ELF-1 (cell line): ENCODE measurements around the gene SMCO3.

ENCODE experiments used
- DNase-seq: peaks from one replicate; pipeline ENCODE4 v3.0.0-alpha.2; 2016; ENCODE audit warnings: low read depth, low spot score

The SMCO3 gene

DNA sequence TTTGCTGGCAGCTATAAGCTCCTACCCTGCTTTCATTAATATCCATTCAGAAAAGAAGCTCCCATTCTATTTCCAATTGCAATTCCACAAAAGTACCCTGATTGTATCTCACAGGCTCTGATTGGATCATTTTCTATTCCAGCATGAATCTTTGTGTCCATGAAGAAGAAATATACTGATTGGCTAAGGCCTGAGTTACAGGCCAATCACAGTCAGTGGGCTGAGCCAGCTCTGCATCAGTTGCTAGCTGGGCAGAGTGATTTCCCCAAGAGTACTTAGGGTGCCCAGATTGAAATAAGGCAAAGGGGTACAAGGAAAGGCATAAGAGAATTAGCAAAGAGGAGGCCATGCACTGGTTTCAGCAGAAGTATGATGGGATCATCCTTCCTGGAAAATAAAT lies 14.9 kb upstream of the SMCO3 start:
- DNase-seq, result no peak

DNA sequence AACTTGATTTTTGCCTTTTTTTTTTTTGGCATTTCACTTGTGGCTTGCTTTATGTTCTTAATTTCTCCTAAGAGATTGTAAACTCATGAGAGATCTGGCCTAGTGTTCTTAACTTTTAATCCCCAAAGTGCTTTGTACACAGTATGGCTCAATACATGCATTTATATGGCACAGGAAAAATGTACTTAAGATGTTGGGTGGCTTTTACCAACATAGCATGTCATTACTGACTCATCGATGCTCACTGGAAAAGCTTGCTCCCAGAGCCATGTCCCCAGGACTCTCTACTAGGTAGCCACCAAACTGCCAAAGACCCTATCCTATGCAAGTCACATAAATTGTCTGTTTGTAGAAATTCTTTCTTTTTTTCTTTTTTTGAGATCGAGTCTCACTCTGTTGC lies 13.1 kb upstream of the SMCO3 start:
- no peak for DNase-seq

DNA sequence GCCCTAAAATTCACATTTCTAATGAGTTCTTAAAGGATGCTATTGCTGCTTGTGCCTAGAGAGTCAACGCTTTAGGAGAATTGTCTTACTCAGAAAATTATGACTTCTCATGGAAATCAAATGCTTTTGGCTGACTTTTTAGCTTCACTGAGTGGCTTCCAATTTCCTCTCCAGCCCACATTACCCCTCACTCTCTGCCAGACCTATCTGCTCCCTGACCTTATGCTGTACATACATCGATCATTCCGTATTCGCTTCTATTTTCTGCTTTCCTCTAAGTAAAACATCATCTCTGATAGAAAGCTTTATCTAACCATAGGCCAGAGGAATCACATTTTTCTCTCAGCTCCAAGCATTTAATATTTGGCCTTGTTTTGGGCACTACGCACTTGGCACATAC lies 12.5 kb upstream of the SMCO3 start:
- DNase-seq, result no peak

DNA sequence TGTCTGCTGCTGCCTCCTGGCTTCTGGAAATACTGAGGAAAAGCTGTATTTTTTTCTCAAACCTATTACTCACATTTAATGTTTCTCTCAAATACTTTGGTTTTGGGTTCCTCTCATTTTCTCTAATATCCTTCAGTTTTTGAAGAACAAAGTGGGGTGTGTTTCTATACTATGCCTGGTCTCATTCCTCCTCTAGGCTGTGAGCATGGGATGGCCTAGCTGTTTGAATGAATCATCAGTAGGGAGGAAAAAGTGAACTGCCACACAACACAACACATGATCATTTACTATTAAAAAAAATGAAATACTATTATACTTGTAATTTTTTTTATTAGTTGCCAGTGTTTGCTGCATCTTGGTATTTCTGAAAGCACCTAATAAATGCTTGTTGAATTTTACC lies 11.3 kb upstream of the SMCO3 start:
- no peak for DNase-seq

DNA sequence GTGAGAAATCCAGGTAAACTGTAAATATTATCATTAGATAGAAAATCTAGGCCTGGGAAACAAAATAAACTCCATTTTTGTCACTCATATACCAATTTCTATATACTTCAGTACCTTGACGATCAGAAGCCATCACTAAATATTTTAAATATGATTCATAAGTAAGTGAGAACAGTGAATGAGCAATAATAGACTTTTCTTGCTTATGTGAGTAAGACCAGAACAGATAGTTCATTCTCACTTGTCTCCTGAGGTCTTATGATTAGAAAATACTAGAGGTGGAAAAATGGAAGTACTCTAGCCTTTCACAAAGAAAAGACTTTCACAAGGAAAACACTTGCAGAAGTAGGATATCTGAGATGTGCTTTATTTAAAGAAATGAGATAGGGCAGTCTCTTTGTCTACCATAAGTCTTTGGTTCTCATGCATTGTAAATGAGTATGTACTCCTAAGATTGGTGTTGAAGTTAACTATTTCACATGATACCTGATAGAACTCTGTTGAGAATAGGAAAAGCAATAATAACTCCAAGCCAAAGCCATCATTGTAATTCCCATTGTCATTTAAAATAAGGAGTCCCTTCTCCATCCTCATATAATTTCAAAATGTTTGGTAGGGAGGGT lies 10.1 kb upstream of the SMCO3 start:
- no peak for DNase-seq

DNA sequence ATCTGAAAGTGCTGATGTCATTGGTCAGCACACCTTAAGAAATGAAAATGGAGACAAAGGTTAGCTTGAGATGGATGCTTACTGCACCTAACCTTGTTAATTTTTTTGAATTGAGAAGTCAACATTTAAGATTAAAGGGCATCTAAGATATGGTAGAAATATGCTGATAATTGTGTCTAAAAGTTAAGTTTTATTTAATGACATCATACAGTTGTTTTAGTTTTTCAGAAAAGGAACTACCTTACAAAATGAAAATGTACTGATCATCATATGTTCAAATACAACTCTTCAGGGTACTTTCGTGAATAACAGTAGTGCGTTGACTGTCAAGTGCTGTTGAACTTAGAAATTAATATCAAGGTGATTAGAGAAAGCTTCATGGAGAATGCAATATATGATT lies 2.5 kb downstream of the SMCO3 start:
- no peak for DNase-seq

DNA sequence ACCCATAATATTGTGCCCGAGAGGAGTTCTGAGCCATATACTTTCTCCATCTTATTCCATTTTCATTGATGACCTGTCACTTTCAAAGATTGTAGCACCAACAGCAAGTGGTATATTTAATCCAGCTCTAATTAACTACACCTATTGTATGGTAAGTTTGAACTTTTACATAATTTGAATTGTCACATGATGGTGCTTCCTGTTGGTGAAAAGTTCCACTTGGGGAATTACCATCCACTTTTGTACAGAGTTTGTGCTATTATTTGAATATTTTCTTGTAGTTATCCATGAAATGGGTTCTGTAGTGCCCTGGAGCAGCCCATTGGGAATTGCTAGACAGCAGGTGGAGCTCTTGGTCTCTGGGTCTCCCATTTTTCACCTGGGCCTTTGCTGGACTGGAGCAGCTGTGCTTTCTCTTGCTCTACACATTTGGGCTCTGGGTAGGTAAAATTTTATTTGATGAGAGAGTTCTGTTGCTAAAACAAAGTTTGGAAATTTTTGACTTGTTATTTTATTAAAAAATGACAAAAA lies 3.0 kb downstream of the SMCO3 start:
- DNase-seq, result peak; percentile 35

DNA sequence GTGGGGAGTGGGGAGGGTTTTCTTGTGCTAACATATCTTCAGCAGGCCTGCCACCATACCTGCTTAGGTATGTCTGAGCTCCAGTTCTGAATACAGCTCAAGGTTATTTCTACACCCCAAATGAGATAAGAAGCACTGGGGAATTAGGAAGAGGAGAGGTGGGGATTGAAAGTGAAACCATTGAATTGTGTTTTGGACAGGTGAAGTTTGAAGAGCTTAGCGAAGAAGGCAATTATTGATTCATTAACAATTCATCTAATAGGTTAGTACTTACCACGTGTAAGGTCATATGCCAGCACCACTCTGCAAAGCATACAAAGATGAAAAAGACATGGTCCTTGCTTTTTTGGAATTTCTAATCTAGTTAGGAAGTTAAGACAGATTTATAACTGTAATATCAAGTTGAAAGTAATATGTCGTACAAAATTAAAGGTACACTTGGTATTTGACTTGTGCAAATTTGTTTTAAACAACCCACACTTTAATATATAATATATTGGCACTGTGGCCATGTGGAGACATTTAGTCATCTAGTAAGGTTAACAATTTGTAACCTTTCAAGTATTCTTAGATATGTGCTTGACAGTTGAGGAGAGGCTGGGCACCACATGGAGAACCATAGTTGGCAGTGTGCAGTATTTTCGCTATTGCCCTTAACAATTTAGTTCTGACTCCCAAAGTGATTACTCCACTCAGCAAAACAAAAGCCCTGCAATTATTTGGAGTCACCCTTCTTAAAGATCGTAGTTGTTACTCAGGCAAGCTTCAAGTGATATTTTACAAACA lies 3.6 kb downstream of the SMCO3 start:
- no peak for DNase-seq

DNA sequence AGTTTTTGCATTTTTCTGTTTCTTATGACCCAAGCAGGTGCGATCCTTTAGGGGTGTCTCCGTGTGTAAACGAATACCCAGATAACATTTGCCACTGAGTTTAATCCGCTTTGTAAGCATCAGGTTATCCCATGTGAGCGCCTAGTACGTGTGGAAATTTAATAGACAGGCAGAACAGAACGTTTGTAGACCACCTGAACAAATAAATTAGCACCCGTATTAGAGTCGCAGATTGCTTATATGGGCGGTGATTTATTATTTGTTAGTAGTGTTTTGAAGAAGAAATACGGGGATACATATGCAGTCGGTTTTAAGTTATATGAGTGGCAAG lies 10.2 kb downstream of the SMCO3 start:
- DNase-seq, result no peak

DNA sequence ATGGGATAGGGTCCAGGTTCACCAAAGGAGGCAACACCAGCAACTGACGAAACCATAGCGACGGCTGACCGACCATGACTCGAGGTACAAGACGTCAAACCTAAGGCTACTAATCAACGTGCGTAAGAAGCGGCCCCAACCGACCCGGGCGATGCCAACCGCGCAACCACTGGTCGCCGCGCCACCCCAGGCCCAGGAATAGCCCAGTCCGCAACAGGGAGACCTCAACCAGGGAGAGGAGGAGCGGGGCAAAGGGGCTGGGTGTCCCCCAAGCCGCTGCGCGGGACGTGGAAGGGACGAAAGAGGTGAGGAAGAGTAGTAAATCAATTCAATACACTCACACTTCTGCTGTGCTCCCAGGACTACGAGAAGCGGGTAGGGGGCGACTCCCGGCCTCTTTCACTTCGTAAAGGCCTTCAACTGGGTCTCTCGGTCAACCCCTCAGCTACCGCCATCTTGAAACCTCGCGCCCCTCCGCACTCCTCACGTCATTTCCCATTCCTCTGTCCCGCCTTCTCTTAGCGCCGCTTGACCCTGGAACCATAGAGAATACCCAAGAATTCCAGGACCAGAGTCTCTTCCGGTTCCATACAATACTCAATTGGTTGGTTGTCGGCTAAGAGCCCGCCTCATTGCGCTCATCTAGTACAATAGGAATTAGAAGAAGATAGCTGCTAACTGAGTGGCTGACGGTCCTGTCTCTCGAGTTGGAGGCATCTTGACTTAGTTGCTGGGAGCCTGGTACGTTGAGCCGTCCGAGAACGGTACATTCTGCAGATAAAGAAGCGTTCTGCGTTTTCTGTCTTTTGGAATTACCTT lies 10.8 kb downstream of the SMCO3 start, which contains the start of the genes C12orf60 and WBP11:
TSS of gene C12orf60 (plus strand) at position 660 of the 819 bp plus-strand sequence. CDS start 19,266 bp downstream, outside the sequence.
TSS of gene WBP11 (minus strand) at position 468 of the 819 bp plus-strand sequence. CDS start 2,095 bp downstream, outside the sequence.
- peak; percentile 98 for DNase-seq

DNA sequence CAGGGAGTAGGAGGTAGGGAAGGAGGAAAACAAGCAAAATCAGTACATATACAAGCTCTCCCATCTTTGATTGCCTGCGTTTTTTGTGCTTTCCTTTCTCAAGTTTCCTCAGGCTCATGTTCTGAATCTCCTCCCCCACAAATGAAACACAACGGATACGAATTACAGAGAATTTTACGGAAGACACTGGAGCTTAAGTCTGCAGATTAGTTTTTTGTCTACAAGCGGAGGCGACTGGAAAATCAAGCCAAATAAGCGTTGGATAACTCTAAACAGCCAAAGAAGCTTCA lies 11.3 kb downstream of the SMCO3 start:
- DNase-seq, result no peak

DNA sequence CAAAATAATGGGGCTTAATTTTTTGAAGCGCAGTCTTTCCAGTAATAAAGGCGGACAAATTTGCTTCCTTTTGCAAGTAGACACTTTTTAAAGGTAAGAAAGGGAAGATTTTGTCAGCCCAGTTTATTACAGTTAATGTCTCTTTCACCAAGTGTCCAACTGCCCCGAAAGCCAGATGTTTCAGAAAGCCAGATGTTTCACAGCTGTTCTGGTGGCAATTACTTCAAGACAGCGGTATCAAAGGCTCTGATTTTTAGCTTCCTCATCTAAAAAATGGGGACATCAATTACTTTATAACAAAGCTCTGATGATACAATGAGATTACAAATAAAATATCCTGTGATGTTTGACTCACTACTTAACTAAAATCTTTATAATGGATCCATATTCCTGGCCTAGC lies 11.7 kb downstream of the SMCO3 start:
- no peak for DNase-seq

DNA sequence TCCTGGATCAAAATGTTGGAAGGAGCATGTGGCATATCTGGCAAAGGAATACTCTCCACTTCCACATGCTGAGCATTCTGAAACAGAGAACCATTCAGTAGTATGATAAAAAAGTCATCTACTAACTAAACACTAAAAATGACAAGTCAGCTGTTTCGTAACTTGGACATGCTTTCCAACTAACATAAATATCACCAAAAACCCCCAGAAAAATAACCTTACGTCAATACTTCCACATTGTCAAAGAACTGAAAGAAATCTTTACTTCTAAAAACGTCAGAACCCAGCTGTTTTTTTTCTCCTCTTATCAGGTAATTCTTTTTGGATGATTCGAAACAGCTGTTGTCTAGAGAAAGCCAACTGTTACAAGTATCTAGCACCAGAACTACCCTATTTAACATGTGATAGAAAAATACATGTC lies 18.9 kb downstream of the SMCO3 start:
- no peak for DNase-seq

DNA sequence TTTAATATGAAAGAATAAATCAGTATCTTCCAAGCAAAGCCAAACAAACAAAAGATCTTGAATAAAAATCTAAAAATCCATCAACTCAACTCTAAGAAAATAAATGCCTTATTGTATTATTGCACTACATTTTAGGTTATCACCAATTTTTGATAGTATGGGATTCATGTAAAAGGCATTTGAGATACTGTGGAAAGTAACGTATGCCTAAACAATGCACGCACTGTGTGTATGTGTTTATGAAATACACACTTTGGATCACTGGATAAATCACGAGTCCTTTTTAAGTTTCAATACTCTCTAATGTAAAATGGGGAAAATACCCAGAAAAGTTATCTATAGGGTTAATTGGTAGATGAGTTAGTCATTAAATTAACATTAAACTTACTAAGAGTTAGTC lies 28.4 kb downstream of the SMCO3 start:
- DNase-seq, result no peak

DNA sequence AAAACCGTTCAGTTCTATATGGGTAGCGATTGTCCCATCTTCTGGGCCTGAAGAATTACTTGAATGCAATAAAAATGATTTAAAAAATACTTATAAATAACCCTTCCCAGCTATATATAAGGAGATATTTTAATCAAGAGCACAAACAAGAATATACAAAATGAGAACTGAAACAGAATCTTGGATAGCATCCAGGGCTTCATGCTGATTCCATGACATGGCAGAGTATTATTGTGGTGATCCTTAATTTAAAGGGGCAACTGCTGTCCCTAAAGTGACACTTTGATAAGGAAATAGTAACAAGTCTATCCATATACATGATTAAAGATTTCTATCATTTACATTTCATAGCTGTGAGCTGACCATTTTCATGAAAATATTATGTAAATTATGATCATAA lies 29.5 kb downstream of the SMCO3 start:
- DNase-seq, result no peak

DNA sequence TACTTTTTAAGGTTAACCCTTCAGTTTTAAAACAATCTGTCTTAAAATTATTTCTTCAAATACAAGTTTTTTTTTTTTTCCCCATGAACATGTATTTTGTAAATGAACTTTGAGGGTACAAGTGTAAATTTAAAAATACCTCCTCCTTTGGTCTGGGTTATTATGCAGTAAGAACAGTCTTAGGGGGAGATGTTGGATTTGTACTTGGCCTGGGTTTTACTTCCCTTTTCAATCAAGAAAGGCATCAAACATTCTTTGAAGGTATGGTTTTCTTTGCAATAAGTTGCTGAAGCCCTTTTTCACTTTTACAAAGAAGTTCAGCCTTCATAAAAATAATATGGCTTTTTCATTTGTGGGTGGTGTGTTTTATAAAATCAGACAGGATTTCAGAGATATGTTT lies 31.2 kb downstream of the SMCO3 start:
- DNase-seq, result no peak

DNA sequence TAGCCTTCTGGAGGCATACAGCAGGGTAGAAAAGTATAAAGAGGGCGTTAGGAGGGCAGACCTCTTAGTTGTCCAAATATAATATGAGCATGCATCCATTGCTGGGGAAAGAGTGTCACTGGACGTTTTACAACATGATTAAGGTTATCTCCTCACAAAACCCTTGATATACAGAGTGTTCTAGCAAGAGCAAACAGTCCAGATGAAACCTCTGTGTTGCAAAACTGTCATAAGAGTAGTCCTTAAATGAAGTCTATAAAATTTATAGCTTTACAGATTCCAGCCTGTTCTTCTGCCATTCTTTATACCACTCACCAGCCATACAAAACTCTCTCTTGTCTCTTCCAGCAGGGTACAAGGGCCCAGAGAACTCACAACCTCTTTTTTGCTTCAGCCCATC lies 32.4 kb downstream of the SMCO3 start:
- DNase-seq, result no peak

DNA sequence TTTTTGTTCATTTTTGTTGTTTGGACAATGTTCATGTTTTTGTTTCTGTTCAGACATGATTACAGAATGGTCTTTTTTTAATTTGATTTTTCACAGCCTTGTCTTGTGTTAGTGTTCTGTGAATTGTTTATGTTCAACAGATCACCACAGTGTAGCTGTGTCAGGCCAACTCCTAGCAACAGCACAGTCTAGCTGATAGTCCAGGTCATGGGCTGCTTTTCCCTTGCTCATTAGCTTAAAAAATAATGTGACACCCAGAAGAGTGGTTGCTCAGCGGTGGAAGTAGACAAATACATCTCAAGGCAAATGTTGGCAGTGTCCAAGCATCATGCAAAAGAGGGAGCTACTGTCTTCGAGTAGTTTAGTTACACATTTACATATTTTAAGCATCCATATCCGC lies 33.1 kb downstream of the SMCO3 start:
- no peak for DNase-seq

DNA sequence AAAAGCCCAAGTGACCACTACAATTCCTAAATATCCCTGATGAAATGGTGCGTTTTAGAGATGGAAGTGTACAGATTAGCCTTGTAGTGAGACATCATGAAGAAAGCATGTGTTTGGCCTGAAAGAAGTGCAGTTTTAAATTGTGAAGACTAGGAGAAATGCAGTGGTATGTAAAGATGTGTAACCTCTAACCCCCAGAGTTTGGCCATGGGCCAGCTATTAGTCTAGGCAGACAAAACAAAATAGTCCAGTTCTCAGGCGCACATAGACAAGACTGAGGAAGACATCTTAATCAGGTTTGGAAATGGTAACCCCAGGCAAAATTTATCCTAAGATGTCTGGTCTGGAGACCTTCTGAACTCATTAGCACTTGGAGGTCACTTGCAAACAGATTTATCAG lies 34.1 kb downstream of the SMCO3 start:
- DNase-seq, result no peak

DNA sequence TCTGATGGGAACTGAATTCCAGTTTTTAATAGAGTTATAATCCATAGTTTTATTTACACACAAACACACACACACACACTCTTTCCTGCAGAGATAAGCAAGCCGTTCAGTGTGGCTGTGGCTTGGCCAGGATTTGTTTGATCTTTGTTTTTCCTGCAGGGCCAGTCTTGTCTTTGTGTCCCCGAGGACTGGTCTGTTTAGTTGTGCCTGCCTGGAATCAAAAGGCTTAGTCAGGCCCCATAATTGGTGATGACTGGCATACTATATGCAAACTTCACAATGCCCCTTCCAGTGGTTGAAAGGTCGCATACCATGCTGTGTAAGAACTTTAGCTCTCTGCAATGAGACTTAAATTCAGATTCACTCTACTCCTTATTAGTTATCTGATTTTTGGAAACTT lies 36.7 kb downstream of the SMCO3 start:
- DNase-seq, result peak; percentile 81

DNA sequence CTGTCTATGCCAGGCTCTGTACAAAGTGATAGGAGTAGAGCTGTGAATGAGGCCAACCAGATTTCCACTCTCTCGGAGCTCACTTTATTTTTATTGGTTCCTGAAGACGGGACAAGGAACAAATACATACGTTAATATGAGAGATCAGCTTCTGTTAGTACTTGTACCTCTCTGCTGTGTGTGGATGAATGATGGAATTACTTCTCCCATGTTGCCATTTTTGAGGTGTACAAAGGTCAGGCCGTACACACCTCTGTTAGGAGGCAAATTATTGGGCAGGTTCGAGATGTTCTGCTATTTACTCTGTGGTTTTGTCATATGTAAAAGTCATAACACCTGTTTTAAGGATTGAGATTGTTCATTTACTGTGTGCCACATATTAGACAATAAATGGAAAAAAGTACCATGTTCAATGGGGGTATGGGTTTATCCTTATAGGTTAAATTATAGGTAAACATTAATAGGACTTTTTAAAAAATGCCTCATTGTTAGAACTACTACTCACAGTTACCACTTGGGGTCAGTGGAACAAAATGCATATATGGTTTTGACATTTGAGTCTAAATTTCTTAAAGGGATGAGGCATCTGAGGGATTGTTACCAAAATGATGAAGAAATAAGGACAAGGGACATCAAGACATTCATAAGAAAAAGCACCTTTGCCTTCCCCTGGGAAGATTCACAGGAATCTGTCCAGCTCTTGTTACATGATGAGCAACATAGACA lies 37.6 kb downstream of the SMCO3 start:
- no peak for DNase-seq

DNA sequence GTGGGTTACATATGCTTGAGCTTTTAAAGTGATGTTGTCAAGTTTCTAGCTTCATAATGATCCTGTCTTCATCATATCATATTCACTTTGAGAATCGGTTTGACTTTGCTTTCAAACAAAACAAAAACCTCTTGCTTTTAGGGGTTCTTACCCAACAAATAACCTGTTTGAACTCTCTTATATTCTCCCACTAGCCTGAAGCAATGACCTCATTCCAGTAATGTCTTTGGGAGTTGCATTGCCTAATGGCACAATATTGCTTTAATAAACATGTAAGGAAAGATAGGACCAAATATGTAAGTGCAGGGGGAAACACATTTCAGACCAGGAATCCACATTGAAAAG lies 38.4 kb downstream of the SMCO3 start:
- no peak for DNase-seq
